ENCODE data around the gene STAMBPL1. TPM values are rescaled to one million over a fixed set of nuclear protein-coding genes. Genes with fewer than 3 reads are reported as not detected.

The STAMBPL1 gene
- total RNA-seq, 1 experiment from 2014 or later, result 0.54 TPM

- POLR2A ChIA-PET, result no interaction called here
- no peaks in the 10 kb centered on the region for H3K9me3 ChIP-seq
- no peaks in the 10 kb centered on the region for H3K36me3 ChIP-seq (ENCODE audit: control insufficient read depth, insufficient read depth, low read length)
- Mint-ChIP-seq H3K4me1 (ENCODE audit: low read depth, unreplicated experiment) (no peaks in the 10 kb centered on the region), H3K4me3 (ENCODE audit: unreplicated experiment) (no peak overlapping the region), H3K27ac (ENCODE audit: unreplicated experiment) (no peak overlapping the region), H3K27me3 (ENCODE audit: insufficient read depth, unreplicated experiment) (peaks cover 7% of the 10 kb centered on the region), H3K9me3 (ENCODE audit: unreplicated experiment) (no peaks in the 10 kb centered on the region), H3K36me3 (ENCODE audit: insufficient read depth, unreplicated experiment) (no peaks in the 10 kb centered on the region)
- H3K4me1 ChIP-seq, result peaks cover 12% of the 10 kb centered on the region
- TF ChIP-seq CTCF (IDR thresholded peaks at IDR 0.05; ENCODE audit: insufficient read depth in 1 of 2, low read depth in 1 of 2, low read length in 1 of 2, severe bottlenecking in 1 of 2, unreplicated experiment in 1 of 2), result no peak
- no peak overlapping the region for H3K4me3 ChIP-seq (ENCODE audit: low read depth, low read length)
- CTCF ChIA-PET, result no interaction called here
- H3K27me3 ChIP-seq (replicated peaks; ENCODE audit: control insufficient read depth, insufficient read depth, low read length), result no peaks in the 10 kb centered on the region
- intact Hi-C loops (cut with micrococcal nuclease; ENCODE audit: unreplicated experiment), result loop anchor here (5.0 kb wide), 2 partner anchors 43 to 373 kb away; partner anchors contain the start of gene STAMBPL1
- BruUV-seq (replicated peaks), result no TSS peak
- no peak for DNase-seq
These were observed 41.2 kb upstream of the STAMBPL1 start for GRCh38 chr10:88838766-88839350.

GRCh38 chr10:88840104-88840503 is 39.9 kb upstream of the STAMBPL1 start:
- CTCF ChIA-PET, result no interaction called here
- no peaks in the 10 kb centered on the region for H3K36me3 ChIP-seq (ENCODE audit: control insufficient read depth, insufficient read depth, low read length)
- H3K4me3 ChIP-seq (ENCODE audit: low read depth, low read length), result no peak overlapping the region
- Mint-ChIP-seq H3K4me1 (ENCODE audit: low read depth, unreplicated experiment) (no peaks in the 10 kb centered on the region), H3K36me3 (ENCODE audit: insufficient read depth, unreplicated experiment) (no peaks in the 10 kb centered on the region), H3K9me3 (ENCODE audit: unreplicated experiment) (no peaks in the 10 kb centered on the region), H3K27ac (ENCODE audit: unreplicated experiment) (no peak overlapping the region), H3K27me3 (ENCODE audit: insufficient read depth, unreplicated experiment) (peaks cover 11% of the 10 kb centered on the region), H3K4me3 (ENCODE audit: unreplicated experiment) (no peak overlapping the region)
- H3K4me1 ChIP-seq, result peaks cover 12% of the 10 kb centered on the region
- POLR2A ChIA-PET, result no interaction called here
- H3K27me3 ChIP-seq (replicated peaks; ENCODE audit: control insufficient read depth, insufficient read depth, low read length), result no peaks in the 10 kb centered on the region; the same call in 1 of the 2 replicates
- DNase-seq, result no peak
- intact Hi-C loops (cut with micrococcal nuclease; ENCODE audit: unreplicated experiment), result loop anchor here (1.0 kb wide), 1 partner anchor 92 kb away; no protein-coding TSS in a partner anchor
- H3K9me3 ChIP-seq, result no peaks in the 10 kb centered on the region
- no peak for TF ChIP-seq CTCF (IDR thresholded peaks at IDR 0.05; ENCODE audit: insufficient read depth in 1 of 2, low read depth in 1 of 2, low read length in 1 of 2, severe bottlenecking in 1 of 2, unreplicated experiment in 1 of 2)
- BruUV-seq (replicated peaks), result no TSS peak

GRCh38 chr10:88840881-88841280 is 39.2 kb upstream of the STAMBPL1 start:
- Histone ChIP-seq H3K36me3 (ENCODE audit: control insufficient read depth, insufficient read depth, low read length) (no peaks in the 10 kb centered on the region), H3K4me1 (peaks cover 12% of the 10 kb centered on the region), H3K4me3 (ENCODE audit: low read depth, low read length) (no peak overlapping the region), H3K9me3 (no peaks in the 10 kb centered on the region), H3K27me3 (replicated peaks; ENCODE audit: control insufficient read depth, insufficient read depth, low read length) (no peaks in the 10 kb centered on the region; the same call in 1 of the 2 replicates)
- TF ChIP-seq CTCF (IDR thresholded peaks at IDR 0.05; ENCODE audit: insufficient read depth in 1 of 2, low read depth in 1 of 2, low read length in 1 of 2, severe bottlenecking in 1 of 2, unreplicated experiment in 1 of 2), result no peak
- DNase-seq, result no peak
- H3K36me3 Mint-ChIP-seq (ENCODE audit: insufficient read depth, unreplicated experiment), result no peaks in the 10 kb centered on the region
- no peaks in the 10 kb centered on the region for H3K9me3 Mint-ChIP-seq (ENCODE audit: unreplicated experiment)
- no peak overlapping the region for H3K27ac Mint-ChIP-seq (ENCODE audit: unreplicated experiment)
- H3K4me3 Mint-ChIP-seq (ENCODE audit: unreplicated experiment), result no peak overlapping the region
- BruUV-seq (replicated peaks), result no TSS peak
- CTCF ChIA-PET, result no interaction called here
- H3K4me1 Mint-ChIP-seq (ENCODE audit: low read depth, unreplicated experiment), result no peaks in the 10 kb centered on the region
- POLR2A ChIA-PET, result no interaction called here
- intact Hi-C loops (cut with micrococcal nuclease; ENCODE audit: unreplicated experiment), result loop anchor here (1.0 kb wide), 1 partner anchor 91 kb away; no protein-coding TSS in a partner anchor
- H3K27me3 Mint-ChIP-seq (ENCODE audit: insufficient read depth, unreplicated experiment), result peaks cover 15% of the 10 kb centered on the region

Data from Caco-2 (cell line).